Effector memory CD4-positive, alpha-beta T cell (primary cell): ENCODE data around the gene PBRM1.

Experiments
- DNase-seq, 3 donors: peaks; one replicate each; pipeline ENCODE4 v3.0.0-alpha.2; 2020
- H3K27ac ChIP-seq: 2 replicates; pipeline ENCODE4 v1.7.0; 2013; ENCODE audit warnings: mild to moderate bottlenecking, low read length, moderate library complexity; ENCODE audit not compliant: insufficient read depth, poor library complexity, severe bottlenecking
- H3K27me3 ChIP-seq: replicated peaks from 2 replicates; pipeline ENCODE4 v1.7.0; 2013; ENCODE audit warnings: mild to moderate bottlenecking, low read length; ENCODE audit not compliant: insufficient read depth, control insufficient read depth, poor library complexity, severe bottlenecking
- H3K36me3 ChIP-seq: 2 replicates; pipeline ENCODE4 v1.7.0; 2013; ENCODE audit warnings: mild to moderate bottlenecking, low read length, moderate library complexity; ENCODE audit not compliant: control insufficient read depth, insufficient read depth
- H3K4me1 ChIP-seq: 2 replicates; pipeline ENCODE4 v1.7.0; 2013; ENCODE audit warnings: low read length, mild to moderate bottlenecking; ENCODE audit not compliant: control insufficient read depth, insufficient read depth, poor library complexity, severe bottlenecking
- H3K4me3 ChIP-seq: 2 replicates; pipeline ENCODE4 v1.7.0; 2013; ENCODE audit warnings: low read length, low read depth, mild to moderate bottlenecking; ENCODE audit not compliant: insufficient read depth, poor library complexity, severe bottlenecking
- H3K9me3 ChIP-seq: 2 replicates; pipeline ENCODE4 v1.7.0; 2013; ENCODE audit warnings: mild to moderate bottlenecking, low read length, moderate library complexity; ENCODE audit not compliant: control insufficient read depth

Gene PBRM1

DNA sequence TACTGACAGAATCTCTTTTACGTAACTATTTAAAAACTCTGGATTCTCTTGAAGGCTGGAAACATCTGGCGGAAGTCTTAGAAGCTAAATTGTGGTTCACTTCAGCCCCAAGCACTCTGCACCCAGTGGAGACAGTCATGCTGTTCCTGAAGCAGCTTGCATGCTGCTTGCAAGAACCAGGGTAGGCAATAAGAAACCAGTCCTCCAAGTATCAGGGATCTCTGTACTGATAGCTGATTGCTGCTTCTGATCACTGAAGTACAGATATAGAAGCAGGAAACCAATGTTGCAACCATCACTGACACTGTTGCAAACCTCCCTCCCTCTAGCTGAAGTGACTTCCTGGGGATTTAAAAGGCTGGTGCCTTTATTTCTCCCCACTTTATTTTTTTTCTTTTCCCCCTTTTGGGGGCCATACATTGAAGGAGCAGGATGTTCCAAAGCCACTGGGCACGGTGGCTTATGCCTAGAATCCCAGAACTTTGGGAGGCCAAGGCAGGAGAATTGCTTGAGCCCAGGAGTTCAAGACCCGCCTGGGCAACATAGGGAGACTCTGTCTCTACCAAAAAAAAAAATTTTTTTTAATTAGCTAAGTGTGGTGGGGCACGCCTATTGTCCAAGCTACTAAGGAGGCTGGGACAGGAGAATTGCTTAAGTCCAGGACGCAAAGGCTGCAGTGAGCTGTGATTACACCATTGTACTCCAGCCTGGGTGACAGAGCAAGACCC, 35.5 kb upstream of the PBRM1 start:
- Histone ChIP-seq H3K36me3 (no peaks in the 10 kb centered on the region), H3K9me3 (no peaks in the 10 kb centered on the region), H3K27me3 (no peaks in the 10 kb centered on the region), H3K4me1 (no peaks in the 10 kb centered on the region), H3K27ac (no peak overlapping the region), H3K4me3 (no peak overlapping the region)
- DNase-seq, result no peak

DNA sequence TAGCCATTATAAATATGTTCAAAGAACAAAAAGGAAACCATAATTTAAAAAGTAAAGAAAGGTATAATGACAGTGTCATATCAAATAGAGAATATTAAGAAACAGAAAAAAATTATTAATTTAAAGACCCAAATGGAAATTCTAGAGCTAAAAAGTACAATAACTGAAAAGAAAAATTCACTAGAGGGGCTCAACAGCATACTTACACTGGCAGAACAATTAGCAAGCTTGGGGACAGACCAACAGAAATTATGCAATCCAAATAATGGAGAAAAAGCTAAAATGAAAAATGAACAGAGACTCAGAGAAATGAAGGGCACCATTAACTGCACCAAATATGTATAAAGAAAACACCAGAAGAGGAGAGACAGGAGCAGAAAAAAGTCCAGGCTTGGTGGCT, 33.9 kb upstream of the PBRM1 start:
- no peak overlapping the region for H3K27ac ChIP-seq
- DNase-seq, result no peak
- H3K4me1 ChIP-seq, result no peaks in the 10 kb centered on the region
- H3K27me3 ChIP-seq, result no peaks in the 10 kb centered on the region
- H3K4me3 ChIP-seq, result no peak overlapping the region
- H3K36me3 ChIP-seq, result no peaks in the 10 kb centered on the region
- no peaks in the 10 kb centered on the region for H3K9me3 ChIP-seq

DNA sequence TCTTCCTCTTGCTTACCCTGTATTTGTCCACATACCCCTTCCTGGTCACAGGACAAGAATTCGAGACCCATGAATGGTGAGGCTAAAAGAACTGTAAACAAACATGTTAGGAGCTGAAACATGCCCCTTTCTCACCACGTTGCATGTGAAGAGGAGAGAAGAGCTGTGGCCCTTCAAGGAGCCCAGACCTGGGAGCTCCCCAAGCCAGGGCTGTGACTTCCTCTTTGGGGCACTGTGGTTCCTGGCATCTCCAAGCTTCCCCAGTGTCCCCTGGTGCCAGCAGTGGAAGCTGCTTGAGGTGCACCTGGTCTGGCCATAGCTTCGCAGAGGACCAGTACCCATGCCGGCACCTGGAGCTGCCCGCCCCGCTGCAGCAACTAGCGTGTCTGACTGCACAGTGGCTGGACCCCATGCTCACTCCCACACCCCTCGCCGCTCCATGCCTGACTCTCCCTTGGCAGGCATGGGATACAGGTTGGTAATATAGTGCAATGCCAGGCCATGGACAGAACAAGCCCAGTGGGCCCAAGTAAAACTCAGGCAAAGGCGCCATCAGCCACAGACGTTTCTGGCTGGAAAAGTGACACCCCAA, 30.1 kb upstream of the PBRM1 start:
- Histone ChIP-seq H3K27me3 (no peaks in the 10 kb centered on the region), H3K4me3 (no peak overlapping the region)
- no peak for DNase-seq

DNA sequence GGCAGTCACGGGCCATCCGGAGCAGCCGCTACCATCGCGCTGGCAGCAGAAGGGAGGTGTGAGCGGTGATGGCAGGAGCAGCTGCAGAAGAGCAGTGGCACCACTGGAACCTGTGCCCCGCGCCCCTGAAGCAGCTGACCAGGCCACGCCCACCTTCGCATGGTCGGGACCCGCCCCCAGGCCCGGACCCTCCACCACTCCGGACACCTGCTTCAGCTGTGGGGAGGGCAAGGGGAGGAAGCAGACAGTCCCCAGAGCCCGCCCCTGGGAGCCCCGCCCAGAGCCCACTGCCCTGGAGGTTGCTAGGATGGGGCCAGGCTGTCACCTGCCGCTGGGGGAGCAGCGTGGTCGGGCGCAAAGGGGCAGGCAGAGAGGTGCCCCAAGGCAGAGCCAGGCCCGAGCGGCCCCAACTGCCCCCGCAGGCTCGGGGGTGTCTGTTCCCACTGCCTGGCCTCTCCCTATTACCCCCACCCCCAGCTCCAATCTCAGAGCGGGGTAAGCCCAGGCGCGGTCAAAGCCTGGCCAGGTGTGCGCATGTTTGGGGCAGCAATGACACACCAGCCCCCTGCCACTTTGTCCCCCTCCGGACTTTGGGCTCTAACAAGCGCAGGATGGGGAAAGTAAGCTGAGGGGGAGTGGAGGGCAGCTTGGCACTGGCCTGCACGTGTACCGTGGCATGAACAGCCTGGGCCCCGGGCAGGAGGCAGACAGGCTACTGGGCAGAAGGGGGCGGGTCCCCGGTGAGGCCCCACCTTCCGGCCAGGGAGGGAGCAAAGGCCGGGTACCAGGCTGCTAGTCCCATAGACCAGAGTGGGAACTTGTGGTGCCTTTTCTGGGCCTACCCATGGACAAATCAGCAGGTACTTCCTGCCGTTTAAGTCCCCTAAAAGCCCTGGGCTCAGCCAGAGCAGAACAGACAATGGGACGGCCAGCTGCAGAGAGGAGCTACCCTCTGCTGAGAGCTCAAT, 28.9 kb upstream of the PBRM1 start:
- no peak for DNase-seq
- Histone ChIP-seq H3K27me3 (no peaks in the 10 kb centered on the region), H3K4me3 (no peak overlapping the region)

More for the DNA sequence above, 30.1 kb upstream of the PBRM1 start:
- no peak overlapping the region for H3K27ac ChIP-seq
- no peaks in the 10 kb centered on the region for H3K9me3 ChIP-seq
- H3K4me1 ChIP-seq, result no peaks in the 10 kb centered on the region
- H3K36me3 ChIP-seq, result no peaks in the 10 kb centered on the region

DNA sequence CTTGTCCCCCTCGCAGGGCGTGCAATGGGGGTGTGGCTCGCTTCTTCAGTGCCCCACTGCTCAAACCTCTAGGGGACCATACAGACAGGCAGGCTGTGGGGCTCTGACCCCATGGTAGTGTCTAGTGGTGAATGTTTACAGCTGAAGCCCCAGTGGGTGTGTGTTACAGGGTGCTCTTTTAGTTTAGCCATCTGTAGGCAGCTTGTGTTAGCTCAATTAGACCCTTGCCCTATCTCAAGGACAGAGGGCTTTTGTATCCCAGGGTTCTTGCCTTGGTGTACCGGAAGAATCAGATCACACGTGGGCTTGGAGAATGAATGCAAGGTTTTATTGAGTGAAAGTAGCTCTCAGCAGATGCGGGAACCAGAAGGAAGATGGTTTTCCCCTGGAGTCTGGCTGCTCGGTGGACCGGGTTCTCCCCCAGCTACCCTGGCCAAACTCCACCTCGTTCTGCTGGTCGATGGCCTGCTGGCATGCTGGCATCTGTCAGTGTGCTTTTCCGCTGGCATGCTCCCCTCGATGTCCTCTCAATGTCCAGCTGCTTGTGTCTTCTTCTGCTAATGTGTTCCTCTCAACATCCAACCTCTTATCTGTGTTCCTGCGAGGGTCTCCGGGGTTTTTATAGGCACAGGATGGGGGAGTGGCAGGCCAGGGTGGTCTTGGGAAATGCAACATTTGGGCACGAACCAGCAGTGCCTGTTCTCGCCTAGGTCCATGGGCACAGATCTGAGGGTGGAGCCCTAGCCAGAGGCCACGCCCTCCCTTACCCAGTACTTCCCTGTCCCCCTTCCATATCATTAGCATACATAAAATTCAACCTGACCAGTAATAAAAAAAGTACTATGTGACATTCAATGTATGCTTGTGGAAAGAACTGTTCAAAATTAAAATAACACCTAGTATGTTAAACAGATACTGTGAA, 26.8 kb upstream of the PBRM1 start:
- Histone ChIP-seq H3K27me3 (no peaks in the 10 kb centered on the region), H3K4me1 (peaks cover 3% of the 10 kb centered on the region), H3K27ac (no peak overlapping the region), H3K9me3 (no peaks in the 10 kb centered on the region), H3K4me3 (no peak overlapping the region), H3K36me3 (peaks cover 10% of the 10 kb centered on the region)
- DNase-seq, result no peak

More for the DNA sequence above, 28.9 kb upstream of the PBRM1 start:
- Histone ChIP-seq H3K9me3 (no peaks in the 10 kb centered on the region), H3K4me1 (no peaks in the 10 kb centered on the region), H3K27ac (no peak overlapping the region), H3K36me3 (no peaks in the 10 kb centered on the region)

DNA sequence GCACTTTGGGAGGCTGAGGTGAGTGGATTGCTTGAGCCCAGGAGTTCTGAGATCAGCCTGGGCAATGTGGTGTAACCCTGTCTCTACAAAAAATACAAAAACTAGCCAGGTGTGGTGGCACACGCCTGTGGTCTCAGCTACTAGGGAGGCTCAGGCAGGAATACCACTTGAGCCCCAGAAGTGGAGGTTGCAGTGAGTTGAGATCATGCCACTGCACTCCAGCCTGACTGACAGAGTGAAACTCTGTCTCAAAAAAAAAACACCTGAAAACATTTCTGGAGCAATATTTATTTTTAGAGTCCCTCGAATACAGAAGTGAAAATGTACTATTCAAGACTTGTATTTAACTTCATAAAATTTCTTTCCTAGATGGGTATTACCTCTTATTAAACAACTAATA, 24.8 kb upstream of the PBRM1 start:
- Histone ChIP-seq H3K4me3 (no peak overlapping the region), H3K36me3 (peaks cover 10% of the 10 kb centered on the region), H3K4me1 (peaks cover 12% of the 10 kb centered on the region), H3K9me3 (no peaks in the 10 kb centered on the region), H3K27ac (no peak overlapping the region), H3K27me3 (no peaks in the 10 kb centered on the region)
- DNase-seq, result no peak

DNA sequence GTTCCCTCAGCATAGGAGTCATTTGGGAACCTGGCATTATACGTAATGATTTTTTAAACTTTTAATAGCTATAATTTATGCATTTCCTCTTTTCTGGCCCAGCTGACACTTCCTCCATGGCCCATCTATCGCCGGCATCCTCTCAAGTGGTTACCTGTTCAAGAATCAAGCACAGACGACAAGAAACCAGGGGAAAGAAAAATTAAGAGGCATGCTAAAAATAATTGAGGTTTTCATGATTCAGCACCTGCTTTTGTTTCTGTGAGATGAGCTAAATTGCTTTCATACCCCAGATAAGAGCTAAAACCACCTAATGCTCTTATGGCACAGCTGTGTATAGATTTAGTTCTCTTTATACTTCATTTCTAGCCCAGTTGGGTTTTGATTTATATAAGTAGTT, 21.9 kb upstream of the PBRM1 start:
- no peaks in the 10 kb centered on the region for H3K9me3 ChIP-seq
- H3K27me3 ChIP-seq, result no peaks in the 10 kb centered on the region
- no peak overlapping the region for H3K4me3 ChIP-seq
- H3K36me3 ChIP-seq, result peaks cover 10% of the 10 kb centered on the region
- peak overlapping the region; percentile 29 for H3K27ac ChIP-seq
- peaks cover 20% of the 10 kb centered on the region for H3K4me1 ChIP-seq
- no peak for DNase-seq

DNA sequence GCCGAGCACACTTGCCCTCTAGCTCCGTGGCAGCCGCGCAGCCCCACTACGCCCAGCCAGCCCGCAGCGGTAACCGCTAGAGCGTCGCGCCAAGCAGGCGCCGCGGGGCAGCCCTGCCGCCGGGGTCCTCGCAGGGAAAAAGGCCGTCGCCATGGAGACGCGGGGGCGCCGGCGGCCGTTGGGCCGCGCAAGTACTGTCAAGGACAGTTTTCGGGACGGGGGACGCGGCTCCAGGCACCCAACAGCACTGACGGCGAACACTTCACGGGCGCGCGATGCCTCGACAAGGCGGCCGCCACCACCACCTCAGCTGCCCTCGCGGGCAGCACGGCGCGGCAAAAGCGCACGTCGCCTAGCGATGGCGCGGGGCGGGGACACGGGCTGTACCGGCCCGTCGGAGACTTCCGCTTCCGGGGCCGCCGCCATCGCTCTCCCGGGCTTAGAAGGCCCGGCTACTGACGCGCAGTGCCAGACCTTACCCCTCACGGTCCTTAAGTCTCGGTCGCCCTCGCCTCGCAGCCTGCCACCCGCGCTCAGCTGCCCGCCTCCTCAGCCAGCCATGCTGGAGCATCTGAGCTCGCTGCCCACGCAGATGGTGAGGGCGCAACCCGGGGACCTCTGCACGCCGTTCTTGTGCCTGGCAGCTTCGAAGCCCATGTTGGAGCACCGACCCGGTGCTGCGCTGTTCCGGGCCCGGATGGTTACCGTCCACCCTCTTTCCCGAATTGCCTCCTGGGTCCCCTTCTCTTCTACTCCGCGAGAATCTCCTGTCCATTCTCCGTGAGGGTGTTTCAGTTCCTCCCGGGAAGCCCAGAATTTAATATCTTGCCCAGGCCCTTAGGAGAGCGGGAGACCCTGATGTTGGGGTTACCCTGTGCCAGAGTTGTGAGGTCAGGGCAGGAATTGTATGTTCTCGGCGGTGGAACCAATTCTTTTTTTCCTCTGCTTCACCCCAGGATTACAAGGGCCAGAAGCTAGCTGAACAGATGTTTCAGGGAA, 20.3 kb upstream of the PBRM1 start, which contains the start of the genes GLT8D1 and SPCS1:
Gene GLT8D1 (minus strand): TSS at position 104 of the 999 bp plus-strand sequence. CDS start 5,331 bp downstream, outside the sequence.
Gene SPCS1 (plus strand): TSS at position 419 of the 999 bp plus-strand sequence. CDS start 141 bp downstream, at position 560.
- Histone ChIP-seq H3K36me3 (peaks cover 10% of the 10 kb centered on the region), H3K9me3 (no peaks in the 10 kb centered on the region), H3K4me3 (peak within 1 kb of the TSS; percentile 90), H3K27ac (peak within 1 kb of the TSS; percentile 92), H3K27me3 (no peaks in the 10 kb centered on the region), H3K4me1 (peaks cover 20% of the 10 kb centered on the region)
- peak; percentile 73 to 80 (median 79) for DNase-seq
